Activated CD4-positive, CD25-positive, alpha-beta regulatory T cell treated with anti-CD3 and anti-CD28 coated beads, Interleukin-2, amount 50 U/mL, for 16 hours (primary cell): ENCODE results near the gene PAX2.
"Not testable (repeated sequence)": the region's sequence is repeated elsewhere in the genome, so short reads cannot be mapped to it uniquely, and the experiment has no call there.

ENCODE experiments used
- DNase-seq: peaks from one replicate; pipeline ENCODE4 v3.0.0-alpha.2; 2020; ENCODE audit warnings: low read depth, low spot score

The PAX2 gene

GRCh38 chr10:100744987-100745881 is at the start of gene PAX2:
PAX2 (plus strand) TSS chr10:100745582; CDS start chr10:100746261, 679 bp downstream.
- DNase-seq = no peak

GRCh38 chr10:100696477-100696901 is 48.9 kb upstream of the PAX2 start:
- no peak for DNase-seq

- no peak for DNase-seq
Measured at GRCh38 chr10:100697070-100697469, 48.3 kb upstream of the PAX2 start.

- DNase-seq = no peak
Measured at GRCh38 chr10:100697631-100698030, 47.8 kb upstream of the PAX2 start.

- DNase-seq = not testable (repeated sequence)
Measured at GRCh38 chr10:100701704-100702103, 43.7 kb upstream of the PAX2 start.

- DNase-seq = no peak
Measured at GRCh38 chr10:100705139-100705538, 40.2 kb upstream of the PAX2 start.

GRCh38 chr10:100707261-100707848 is 38.0 kb upstream of the PAX2 start:
- DNase-seq = no peak

- DNase-seq = no peak
Measured at GRCh38 chr10:100709146-100710082, 36.0 kb upstream of the PAX2 start.

- DNase-seq = no peak
Measured at GRCh38 chr10:100710151-100710871, 35.1 kb upstream of the PAX2 start.

- no peak for DNase-seq
Measured at GRCh38 chr10:100713049-100713858, 32.1 kb upstream of the PAX2 start.

GRCh38 chr10:100713859-100714565 is 31.4 kb upstream of the PAX2 start:
- no peak for DNase-seq

- DNase-seq = no peak
Measured at GRCh38 chr10:100714566-100714950, 30.8 kb upstream of the PAX2 start.

- DNase-seq = no peak
Measured at GRCh38 chr10:100715101-100715444, 30.3 kb upstream of the PAX2 start.

- no peak for DNase-seq
Measured at GRCh38 chr10:100715445-100716385, 29.7 kb upstream of the PAX2 start.

GRCh38 chr10:100717166-100717565 is 28.2 kb upstream of the PAX2 start:
- DNase-seq = no peak

- DNase-seq = no peak
Measured at GRCh38 chr10:100718197-100718742, 27.1 kb upstream of the PAX2 start.

- no peak for DNase-seq
Measured at GRCh38 chr10:100723180-100723579, 22.2 kb upstream of the PAX2 start.

- DNase-seq = no peak
Measured at GRCh38 chr10:100723770-100724530, 21.4 kb upstream of the PAX2 start.
